HG03175 (cell line): Measurements from ENCODE around the gene SEC22B.
"Not testable (repeated sequence)": the region's sequence is repeated elsewhere in the genome, so short reads cannot be mapped to it uniquely, and the experiment has no call there.

Experiments
- ATAC-seq: cut with Tn5 transposase; IDR thresholded peaks from one replicate; pipeline ENCODE4 v1.9.1; 2021; ENCODE audit warnings: mild to moderate bottlenecking, moderate library complexity; ENCODE audit not compliant: unreplicated experiment

The SEC22B gene

GRCh38 chr1:120176092-120176855 lies at the start of gene SEC22B:
Gene SEC22B (minus strand): TSS chr1:120176520. CDS start chr1:120176381, 139 bp downstream.
- ATAC-seq, result peak; percentile 100

- ATAC-seq, result not testable (repeated sequence)
Measured at GRCh38 chr1:120217933-120218332, 41.6 kb upstream of the SEC22B start.

GRCh38 chr1:120217175-120217929 lies 41.0 kb upstream of the SEC22B start:
- not testable (repeated sequence) for ATAC-seq

DNA sequence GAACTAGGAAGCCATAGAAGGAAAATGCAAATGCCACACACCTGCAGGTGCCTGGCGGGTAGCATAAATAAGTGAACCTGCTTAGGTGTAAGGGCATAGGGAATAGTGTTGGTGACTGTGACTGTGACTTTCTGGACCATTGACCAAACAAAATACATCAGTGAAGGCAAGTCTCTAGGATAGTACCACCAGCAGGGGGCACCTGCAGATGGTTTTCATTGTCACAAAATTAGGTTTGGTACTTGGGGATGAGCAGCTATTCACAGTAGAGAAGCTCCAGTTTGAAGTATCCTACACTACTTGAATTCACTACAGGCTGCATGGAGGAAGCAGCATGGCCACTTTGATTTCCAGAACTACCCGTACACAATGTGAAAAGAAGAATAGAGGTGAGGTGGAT lies 37.3 kb upstream of the SEC22B start:
- ATAC-seq, result not testable (repeated sequence)

DNA sequence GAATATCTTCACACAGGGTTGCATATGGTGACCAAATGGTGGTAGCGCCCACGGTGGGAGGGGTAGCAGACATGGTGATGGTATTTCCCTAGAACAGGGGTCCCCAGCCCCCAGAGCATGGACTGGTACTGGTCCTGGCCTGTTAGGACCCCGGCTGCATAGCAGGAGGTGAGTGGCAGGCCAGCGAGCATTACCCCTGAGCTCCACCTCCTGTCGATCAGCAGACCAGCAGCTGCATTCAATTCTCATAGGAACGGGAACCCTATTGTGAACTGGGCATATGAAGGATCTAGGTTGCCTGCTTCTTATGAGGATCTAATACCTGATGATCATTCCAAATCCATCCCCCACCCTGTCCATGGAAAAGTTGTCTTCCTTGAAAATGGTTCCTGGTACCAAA lies 34.4 kb upstream of the SEC22B start:
- ATAC-seq, result not testable (repeated sequence)

DNA sequence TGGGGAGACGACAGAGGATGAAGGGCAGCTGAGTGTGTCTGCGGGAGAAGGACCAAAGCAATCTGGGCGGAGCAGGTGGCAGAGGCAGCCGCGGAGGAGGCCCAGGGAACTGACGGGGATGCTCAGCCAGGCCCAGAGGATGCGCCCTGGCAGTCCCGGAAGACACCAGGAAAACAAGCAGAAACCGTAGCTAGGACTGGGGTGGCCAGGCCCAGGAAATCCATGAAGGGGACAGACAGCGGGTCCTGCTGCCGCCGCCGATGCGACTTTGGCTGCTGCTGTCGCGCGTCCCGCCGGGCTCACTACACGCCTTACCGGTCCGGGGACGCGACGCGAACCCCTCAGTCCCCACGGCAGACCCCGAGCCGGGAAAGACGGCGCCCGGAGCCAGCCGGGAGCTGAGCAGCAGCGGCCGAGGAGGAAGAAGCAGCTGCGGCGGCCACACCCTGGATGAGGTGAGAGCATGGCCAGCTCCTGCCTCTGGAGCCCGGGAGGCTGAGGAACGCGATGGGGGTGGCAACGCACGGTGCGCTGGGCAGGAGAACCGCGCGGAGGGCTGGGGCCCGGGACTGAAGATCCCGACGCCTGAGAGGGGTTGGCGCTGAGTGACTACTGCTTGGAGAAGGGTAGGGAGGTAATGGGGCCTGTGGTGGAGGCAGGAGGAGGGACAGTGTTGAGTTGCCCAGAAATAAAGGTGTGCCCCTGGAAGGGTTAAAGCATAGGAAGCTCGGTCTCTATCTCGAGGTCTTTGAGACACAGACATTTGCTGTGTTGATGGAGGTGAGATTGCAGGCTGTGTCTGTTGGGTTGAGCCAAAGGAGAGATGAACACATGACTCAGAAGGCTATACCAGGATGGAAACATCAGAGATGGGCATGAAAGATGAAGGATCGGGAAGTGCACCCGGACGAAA lies 20.8 kb upstream of the SEC22B start:
- not testable (repeated sequence) for ATAC-seq

- not testable (repeated sequence) for ATAC-seq
Measured at GRCh38 chr1:120188626-120189025, 12.3 kb upstream of the SEC22B start.

- not testable (repeated sequence) for ATAC-seq
Measured at GRCh38 chr1:120182176-120182707, 5.9 kb upstream of the SEC22B start.

DNA sequence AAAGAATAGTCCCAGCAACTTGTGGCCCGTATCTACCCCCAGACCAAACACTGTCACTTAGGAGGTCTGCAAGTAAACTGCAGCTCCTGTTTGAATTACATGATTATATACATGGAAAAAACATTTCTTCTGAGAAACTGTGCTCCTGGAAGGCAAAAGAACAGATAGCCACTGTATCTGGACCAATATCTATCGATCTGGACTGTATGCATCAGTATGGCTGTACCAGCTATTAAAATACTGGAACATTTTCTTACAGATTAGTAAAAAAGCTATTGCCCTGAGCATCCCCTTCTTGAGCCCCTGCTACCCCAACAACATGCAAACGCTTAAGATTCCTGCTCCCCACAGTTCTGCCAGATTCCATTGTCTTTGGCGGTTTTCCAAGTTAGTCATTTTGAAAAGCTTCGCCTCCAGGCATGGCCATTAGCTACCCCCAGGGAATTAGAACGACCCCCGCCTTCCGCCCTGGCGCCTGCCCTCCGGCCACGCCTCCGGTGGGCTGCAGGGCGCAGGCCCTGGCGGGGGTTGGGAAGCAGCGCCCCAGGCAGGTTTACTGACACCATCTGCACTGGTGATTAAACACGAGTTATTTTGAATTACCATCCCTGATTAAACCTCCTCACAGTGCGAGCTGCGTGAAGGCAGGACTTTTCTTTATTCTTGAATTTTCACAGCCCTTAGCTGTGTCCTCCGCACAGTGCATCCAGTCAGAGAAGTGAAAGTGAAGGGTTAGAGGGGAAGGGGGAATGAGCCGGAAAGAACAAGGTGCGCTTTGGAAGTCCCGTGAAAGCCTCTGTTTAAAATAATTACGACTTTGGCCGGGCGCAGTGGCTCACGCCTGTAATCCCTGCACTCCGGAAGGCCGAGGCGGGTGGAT lies 3.7 kb upstream of the SEC22B start:
- not testable (repeated sequence) for ATAC-seq

DNA sequence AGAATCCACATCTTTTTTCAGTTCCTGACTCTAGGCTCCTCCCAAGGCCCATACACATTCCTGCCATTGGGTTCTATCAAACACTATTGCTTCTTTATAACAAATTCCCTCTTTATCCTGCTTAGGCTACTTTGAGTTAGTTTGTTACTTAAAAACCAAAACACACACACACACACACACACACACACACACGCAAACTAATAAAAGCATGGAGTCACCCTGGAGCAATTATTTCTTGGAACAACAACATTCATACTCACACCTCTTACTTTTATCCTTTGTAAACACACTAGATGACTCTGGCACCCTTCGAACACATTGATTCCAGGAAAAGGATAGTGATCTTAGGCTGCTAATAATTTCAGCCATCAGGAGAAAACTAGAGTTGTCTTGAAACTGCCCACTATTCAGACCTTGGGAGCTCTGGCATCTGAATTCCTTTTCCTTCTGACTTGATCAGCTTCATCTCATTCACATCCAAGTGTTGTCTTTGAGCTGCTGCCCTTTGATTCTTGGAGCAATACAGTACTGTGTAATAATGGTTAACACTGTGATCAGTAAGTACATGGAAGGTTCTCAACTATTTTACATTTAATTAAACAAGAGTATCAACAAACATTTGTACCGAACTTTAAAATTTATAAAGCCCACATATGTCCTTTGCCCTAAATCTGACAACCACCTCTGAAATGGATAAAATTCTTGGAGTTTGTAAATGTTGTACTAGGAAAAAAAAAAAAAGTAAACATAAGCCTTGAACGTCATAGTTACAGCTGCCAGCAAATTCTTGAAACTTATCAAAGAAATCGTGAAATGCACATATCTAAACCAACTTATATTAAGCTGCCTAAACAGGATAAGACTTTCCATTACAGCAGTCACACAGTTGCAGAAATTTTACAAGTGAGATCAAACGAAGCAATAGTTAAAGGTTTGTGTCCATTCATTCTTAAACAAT lies 2.8 kb upstream of the SEC22B start:
- no peak for ATAC-seq

DNA sequence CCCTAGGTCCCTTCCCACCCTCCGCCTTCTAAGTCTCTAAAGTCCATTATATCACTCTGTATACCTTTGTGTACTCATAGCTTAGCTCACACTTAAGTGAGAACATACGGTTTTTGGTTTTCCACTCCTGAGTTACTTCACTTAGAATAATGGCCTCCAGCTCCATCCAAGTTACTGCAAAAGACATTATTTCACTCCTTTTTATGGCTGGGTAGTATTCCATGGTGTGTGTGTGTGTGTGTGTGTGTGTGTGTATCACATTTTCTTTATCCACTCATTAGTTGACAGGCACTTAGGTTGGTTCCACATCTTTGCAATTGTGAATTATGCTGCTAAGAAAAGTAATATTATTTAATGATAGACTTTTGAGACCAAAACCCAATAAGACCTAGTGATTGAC lies 1.7 kb upstream of the SEC22B start:
- not testable (repeated sequence) for ATAC-seq

GRCh38 chr1:120175688-120176087 lies 632 bp downstream of the SEC22B start:
- ATAC-seq, result not testable (repeated sequence)

GRCh38 chr1:120164761-120165160 lies 11.6 kb downstream of the SEC22B start:
- not testable (repeated sequence) for ATAC-seq

GRCh38 chr1:120162015-120162414 lies 14.3 kb downstream of the SEC22B start:
- ATAC-seq, result not testable (repeated sequence)

DNA sequence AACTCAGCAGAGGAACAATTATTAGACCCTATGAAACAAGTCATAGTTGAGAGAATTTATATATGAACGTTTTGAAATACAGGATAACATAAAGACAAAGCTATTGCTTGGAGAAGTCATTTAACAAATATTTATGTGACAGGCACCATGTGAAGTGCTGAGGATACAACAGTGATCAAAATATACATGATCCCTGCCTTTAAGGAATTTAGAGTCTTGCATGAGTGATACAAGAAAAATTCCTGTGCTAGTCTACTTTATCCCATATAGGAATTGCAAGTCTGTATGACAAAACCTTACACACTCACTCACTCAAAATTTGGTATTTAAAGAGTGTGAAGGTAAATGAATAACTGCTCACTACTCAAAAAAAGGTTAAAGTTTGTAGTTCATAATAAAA lies 17.8 kb downstream of the SEC22B start:
- not testable (repeated sequence) for ATAC-seq

DNA sequence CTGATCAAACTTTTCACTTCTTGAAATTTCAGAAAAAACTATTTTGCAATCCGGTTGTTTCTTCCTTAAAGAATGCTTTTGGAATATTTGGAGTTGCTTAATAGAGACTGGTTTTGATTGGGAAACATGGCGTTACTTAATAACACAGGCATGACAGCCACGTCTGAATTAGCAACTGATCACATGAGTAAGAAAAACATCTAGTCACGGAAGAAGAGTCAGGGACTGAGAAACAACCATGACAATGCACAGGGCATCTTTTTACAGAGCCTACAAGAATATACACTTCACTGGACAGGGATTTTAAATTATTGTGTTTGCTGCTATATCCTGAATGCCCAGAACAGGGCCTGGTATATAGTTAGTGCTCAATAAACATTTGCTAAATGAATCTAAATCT lies 18.2 kb downstream of the SEC22B start:
- ATAC-seq, result not testable (repeated sequence)

DNA sequence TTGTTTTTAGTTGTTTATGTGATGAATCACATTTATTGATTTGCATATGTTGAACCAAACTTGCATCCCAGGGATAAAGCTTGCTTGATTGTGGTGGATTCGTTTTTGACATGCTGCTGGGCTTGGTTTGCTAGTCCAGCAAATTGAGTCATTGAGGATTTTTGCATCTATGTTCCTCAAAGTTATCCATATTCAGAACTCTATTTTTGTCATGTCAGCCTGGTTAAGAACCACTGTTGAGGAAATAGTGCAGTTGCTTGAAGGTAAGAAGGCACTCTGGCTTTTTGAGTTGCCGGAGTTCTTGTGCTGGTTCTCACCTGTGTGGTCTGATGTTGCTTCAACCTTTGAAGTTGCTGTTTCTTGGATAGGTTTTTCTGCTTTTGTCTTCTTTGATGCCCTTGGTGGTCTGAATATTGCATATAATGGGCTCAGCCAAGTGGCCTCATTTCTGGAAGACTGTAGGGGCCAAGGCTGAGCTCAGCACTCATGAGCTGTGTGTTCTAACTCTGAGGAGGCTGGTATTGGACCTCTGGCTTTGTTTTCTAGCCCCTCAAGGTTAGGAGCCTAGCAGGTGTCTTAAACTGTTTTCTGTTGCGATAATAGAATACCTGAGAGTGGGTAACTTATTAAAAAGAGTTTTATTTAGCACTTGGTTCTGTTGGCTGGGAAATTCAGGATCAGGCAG lies 26.0 kb downstream of the SEC22B start:
- not testable (repeated sequence) for ATAC-seq
